HCT116 (cell line): ENCODE measurements around the gene SLC9A2. TPM values are rescaled to one million over a fixed set of nuclear protein-coding genes. Genes with fewer than 3 reads are reported as not detected.
A peak's percentile ranks its signal among the peaks of the same experiment; 100 is the strongest.

ENCODE experiments used
- ATAC-seq: fragments of 200-7000 bp; cut with Tn5 transposase; 2 replicates; pipeline ENCODE4 v1.9.1; 2020; ENCODE audit warnings: mild to moderate bottlenecking, moderate library complexity
- BruUV-seq: library from RNA; stranded (reverse); fragments of 400-500 nt; replicated peaks from 2 replicates; lab custom pipeline; 2021; lab: Mats Ljungman, UMichigan
- CTCF ChIA-PET: fragments of 300-600 bp; sonication (Branson Sonifier 250); formaldehyde crosslinking; loops from one replicate; lab custom pipeline; 2021; ENCODE audit warnings: antibody characterized with exemption; lab: Charles Lee
- POLR2A ChIA-PET: fragments of 300-600, 350-600 bp; sonication (Branson Sonifier 250); formaldehyde crosslinking; loops from one replicate; lab custom pipeline; 2021; ENCODE audit warnings: antibody characterized with exemption; lab: Charles Lee
- RAD21 ChIA-PET, 2 experiments: fragments of 300-600 bp; sonication (Branson Sonifier 250); formaldehyde crosslinking; loops; one replicate each; lab custom pipeline; 2023; ENCODE audit warnings: low total read pairs in 2 of 2; ENCODE audit not compliant: uncharacterized antibody in 2 of 2, unreplicated experiment in 2 of 2, low non-redundant PET in 1 of 2; lab: Charles Lee
- DNase-seq: peaks from one replicate; pipeline ENCODE4 v3.0.0-alpha.2; 2010; ENCODE audit warnings: low read depth, low spot score
- H2AFZ ChIP-seq: fragments of 200-600 bp; shearing (Covaris generic), sonication (generic); 2 replicates; pipeline ENCODE4 v1.6.1; 2017; ENCODE audit warnings: low read depth, mixed run types, mixed read lengths, antibody characterized with exemption, low read length; ENCODE audit not compliant: poor library complexity, severe bottlenecking
- H3K27ac ChIP-seq: 2 replicates; pipeline ENCODE4 v1.5.1; 2012; ENCODE audit warnings: low read depth, low read length
- H3K27me3 ChIP-seq: fragments of 200-600 bp; sonication (generic); 2 replicates; pipeline ENCODE4 v1.6.1; 2016; ENCODE audit warnings: mixed run types, low read length, mixed read lengths; ENCODE audit not compliant: insufficient read depth
- H3K36me3 ChIP-seq, 2 experiments: fragments of 200-500 bp in 1 of 2; fragments of 200-600 bp in 1 of 2; sonication (Bioruptor generic) in 1 of 2; sonication (generic) in 1 of 2; 2 replicates each; pipeline versions ENCODE4 v1.5.1 to v1.6.1; 2014 to 2016; ENCODE audit warnings: low read length in 2 of 2, inconsistent platforms in 1 of 2, mixed read lengths in 1 of 2, mixed run types in 1 of 2; ENCODE audit not compliant: insufficient read depth in 2 of 2, control insufficient read depth in 1 of 2
- H3K4me1 ChIP-seq, 2 experiments: fragments of 200-600 bp in 1 of 2; sonication (generic) in 1 of 2; 2 replicates each; pipeline versions ENCODE4 v1.5.1 to v1.6.1; 2012 to 2017; ENCODE audit warnings: low read length in 2 of 2, inconsistent platforms in 1 of 2, mild to moderate bottlenecking in 1 of 2, mixed read lengths in 1 of 2, mixed run types in 1 of 2, moderate library complexity in 1 of 2; ENCODE audit not compliant: insufficient read depth in 2 of 2, control insufficient read depth in 1 of 2
- H3K4me2 ChIP-seq: fragments of 200-600 bp; sonication (generic); 2 replicates; pipeline ENCODE4 v1.6.1; 2017; ENCODE audit warnings: mixed run types, low read length, mixed read lengths
- H3K4me3 ChIP-seq, 2 experiments: fragments of 200-600 bp in 1 of 2; sonication (generic) in 1 of 2; replicated peaks in 1 of 2; 2 replicates each; pipeline ENCODE4 v1.5.1; 2011 to 2016; ENCODE audit warnings: low read length in 2 of 2, control low read depth in 1 of 2, low read depth in 1 of 2, mild to moderate bottlenecking in 1 of 2, mixed read lengths in 1 of 2, mixed run types in 1 of 2
- H3K79me2 ChIP-seq: fragments of 200-600 bp; sonication (generic); 2 replicates; pipeline ENCODE4 v1.6.1; 2017; ENCODE audit warnings: mild to moderate bottlenecking, mixed run types, low read length, moderate library complexity, mixed read lengths; ENCODE audit not compliant: insufficient read depth
- H3K9ac ChIP-seq: fragments of 200-600 bp; sonication (generic); 2 replicates; pipeline ENCODE4 v1.6.1; 2016; ENCODE audit warnings: low read length, mixed read lengths
- H3K9me2 ChIP-seq: fragments of 200-600 bp; sonication (generic), shearing (Covaris generic); 2 replicates; pipeline ENCODE4 v1.6.1; 2017; ENCODE audit warnings: mixed run types, mild to moderate bottlenecking, moderate library complexity; ENCODE audit not compliant: insufficient read depth
- H3K9me3 ChIP-seq, 2 experiments: fragments of 200-500 bp in 1 of 2; fragments of 200-600 bp in 1 of 2; sonication (Bioruptor generic) in 1 of 2; sonication (generic) in 1 of 2; 2 replicates each; pipeline ENCODE4 v1.6.1; 2014 to 2017; ENCODE audit warnings: low read length in 2 of 2, mixed read lengths in 2 of 2, inconsistent platforms in 1 of 2, low read depth in 1 of 2, mild to moderate bottlenecking in 1 of 2, mixed run types in 1 of 2, moderate library complexity in 1 of 2; ENCODE audit not compliant: control insufficient read depth in 1 of 2, insufficient read depth in 1 of 2
- H4K20me1 ChIP-seq: fragments of 200-600 bp; sonication (generic), shearing (Covaris generic); 2 replicates; pipeline ENCODE4 v1.6.1; 2017; ENCODE audit warnings: mixed run types, mild to moderate bottlenecking, moderate library complexity; ENCODE audit not compliant: insufficient read depth
- CBX3 ChIP-seq: IDR thresholded peaks from 2 replicates; pipeline ENCODE4 v1.6.1; 2012; ENCODE audit warnings: low read depth
- EZH2 ChIP-seq: fragments of 200-600 bp; sonication (generic); IDR thresholded peaks from 2 replicates; pipeline ENCODE4 v1.6.1; 2017; ENCODE audit warnings: antibody characterized with exemption, mixed run types
- JUND ChIP-seq: IDR thresholded peaks from 2 replicates; pipeline ENCODE4 v1.6.1; 2012
- POLR2A ChIP-seq: IDR thresholded peaks from 2 replicates; pipeline ENCODE4 v1.7.0; 2011; ENCODE audit warnings: borderline replicate concordance; ENCODE audit not compliant: insufficient read depth, insufficient read length; ENCODE audit errors: extremely low read depth
- RAD21 ChIP-seq: IDR thresholded peaks from 2 replicates; pipeline ENCODE4 v1.6.1; 2012; ENCODE audit warnings: low read depth, mild to moderate bottlenecking
- SIN3A ChIP-seq: IDR thresholded peaks from 2 replicates; pipeline ENCODE4 v1.6.1; 2012; ENCODE audit warnings: low read depth
- SP1 ChIP-seq: IDR thresholded peaks from 2 replicates; pipeline ENCODE4 v1.6.1; 2012; ENCODE audit warnings: low read depth
- SRF ChIP-seq: IDR thresholded peaks from 2 replicates; pipeline ENCODE4 v1.6.1; 2012; ENCODE audit warnings: low read depth
- YY1 ChIP-seq: IDR thresholded peaks from 2 replicates; pipeline ENCODE4 v1.6.1; 2011; ENCODE audit warnings: low read length, low read depth, moderate library complexity, mild to moderate bottlenecking; ENCODE audit not compliant: insufficient replicate concordance; ENCODE audit errors: extremely low read depth
- ZFX ChIP-seq: fragments of 450-650 bp; IDR thresholded peaks from 2 replicates; pipeline ENCODE4 v1.6.1; 2017
- ZNF274 ChIP-seq: fragments of 200-500 bp; sonication (Bioruptor generic); IDR thresholded peaks from 2 replicates; pipeline ENCODE4 v1.6.1; 2014; ENCODE audit warnings: mild to moderate bottlenecking, low read depth, low read length, inconsistent platforms
- intact Hi-C: fragments of 100-400 bp; cut with micrococcal nuclease; formaldehyde crosslinking; loops from 2 replicates; pipeline ENCODE4 v1.10.0; 2022
- total RNA-seq: library from RNA; stranded (reverse); gene quantifications from one replicate; pipeline ENCODE4 v1.2.1, GENCODE V29; 2021; ENCODE audit not compliant: unreplicated experiment
- TF ChIP-seq, protein P1 (sequence below): IDR thresholded peaks from 2 replicates; pipeline ENCODE4 v1.6.1; 2012; ENCODE audit warnings: low read depth
- TF ChIP-seq, protein P2 (sequence below): IDR thresholded peaks from 2 replicates; pipeline ENCODE4 v1.6.1; 2011; ENCODE audit warnings: mild to moderate bottlenecking, low read length, moderate library complexity; ENCODE audit not compliant: insufficient replicate concordance; ENCODE audit errors: extremely low read depth
- TF ChIP-seq, protein P3 (sequence below), 3 experiments: fragments of 200-600 bp in 1 of 3; sonication (generic) in 1 of 3; IDR thresholded peaks in 2 of 3; conservative IDR thresholded peaks in 1 of 3; 2 replicates each; pipeline ENCODE4 v1.5.1; 2012 to 2017; ENCODE audit warnings: low read depth in 2 of 3, low read length in 2 of 3, antibody characterized with exemption in 1 of 3, borderline replicate concordance in 1 of 3, control low read depth in 1 of 3, mild to moderate bottlenecking in 1 of 3, mixed read lengths in 1 of 3, mixed run types in 1 of 3, moderate library complexity in 1 of 3; ENCODE audit not compliant: insufficient read depth in 1 of 3

The SLC9A2 gene
- total RNA-seq, 1 experiment from 2014 or later, result 1.4 TPM

DNA sequence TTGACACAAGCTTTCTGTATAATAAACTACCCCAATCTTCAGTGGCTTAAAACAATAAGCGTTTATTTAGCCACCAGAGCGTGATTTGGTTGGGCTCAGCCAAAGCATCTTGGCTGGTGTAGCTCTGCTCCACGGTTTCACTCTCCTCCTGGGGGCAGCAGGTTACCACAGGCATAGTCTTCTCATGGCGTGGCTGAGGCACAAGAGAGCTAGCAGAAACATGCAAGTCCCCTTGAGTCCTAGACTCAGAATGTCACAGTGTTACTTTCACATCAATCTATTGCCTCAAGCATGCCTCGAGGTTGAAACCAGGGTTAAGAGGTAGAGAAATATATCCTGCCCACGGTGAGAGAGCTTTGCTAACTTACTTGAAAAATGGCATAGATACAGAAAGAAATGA, 19.9 kb upstream of the SLC9A2 start:
- no peak overlapping the region for H2AFZ ChIP-seq
- TF ChIP-seq EZH2, result no peak
- peak; percentile 21; the same call in 1 of the 2 replicates for TF ChIP-seq RAD21
- H3K79me2 ChIP-seq, result no peaks in the 10 kb centered on the region
- H3K27me3 ChIP-seq, result no peaks in the 10 kb centered on the region
- no peaks in the 10 kb centered on the region for H4K20me1 ChIP-seq
- ATAC-seq (no peak), DNase-seq (no peak)
- intact Hi-C loops, result no loop called here
- ChIA-PET RAD21 (no interaction called here), POLR2A (no interaction called here), CTCF (interaction anchor here (1.1 to 1.3 kb wide), 3 partner anchors 13 to 104 kb away, joined by 3 to 5 read pairs (median 3); no protein-coding TSS in a partner anchor)
- no peak overlapping the region for H3K4me3 ChIP-seq
- no peak overlapping the region for H3K27ac ChIP-seq
- no peaks in the 10 kb centered on the region for H3K9me3 ChIP-seq
- H3K9me2 ChIP-seq, result no peaks in the 10 kb centered on the region
- no TSS peak for BruUV-seq
- H3K36me3 ChIP-seq, result no peaks in the 10 kb centered on the region
- no peak overlapping the region for H3K9ac ChIP-seq
- no peak overlapping the region for H3K4me2 ChIP-seq
- H3K4me1 ChIP-seq, result no peaks in the 10 kb centered on the region

DNA sequence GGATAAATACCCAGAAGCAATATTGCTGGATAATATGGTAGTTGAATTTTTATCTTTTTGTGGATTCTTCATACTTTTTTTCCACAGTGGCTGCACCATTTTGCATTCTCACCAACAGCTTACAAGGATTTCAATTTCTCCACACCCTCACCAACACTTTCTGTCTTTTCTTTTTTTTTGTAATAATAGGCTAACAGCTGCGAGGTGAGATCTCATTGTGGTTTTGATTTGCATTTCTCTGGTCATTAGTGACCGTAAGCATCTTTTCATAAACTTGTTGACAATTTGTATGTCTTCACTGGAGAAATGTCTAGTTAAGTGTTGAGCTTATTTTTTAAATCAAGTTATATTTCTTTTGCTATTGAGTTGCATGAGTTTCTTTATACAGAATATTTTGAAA, 17.6 kb upstream of the SLC9A2 start:
- H2AFZ ChIP-seq, result no peak overlapping the region
- H3K4me3 ChIP-seq, result no peak overlapping the region
- no TSS peak for BruUV-seq
- no peak overlapping the region for H3K4me2 ChIP-seq
- H4K20me1 ChIP-seq, result no peaks in the 10 kb centered on the region
- H3K4me1 ChIP-seq, result no peaks in the 10 kb centered on the region
- H3K27me3 ChIP-seq, result no peaks in the 10 kb centered on the region
- H3K9ac ChIP-seq, result no peak overlapping the region
- ATAC-seq (no peak), DNase-seq (no peak)
- intact Hi-C loops, result no loop called here
- no peaks in the 10 kb centered on the region for H3K36me3 ChIP-seq
- ChIA-PET POLR2A (no interaction called here), RAD21 (no interaction called here), CTCF (interaction anchor here (1.2 kb wide), 1 partner anchor 14 kb away, joined by 3 read pairs; no protein-coding TSS in a partner anchor)
- H3K9me2 ChIP-seq, result no peaks in the 10 kb centered on the region
- no peaks in the 10 kb centered on the region for H3K9me3 ChIP-seq
- no peak overlapping the region for H3K27ac ChIP-seq
- H3K79me2 ChIP-seq, result no peaks in the 10 kb centered on the region
- TF ChIP-seq JUND (no peak), SP1 (no peak), SRF (no peak), ZFX (no peak), ZNF274 (no peak), RAD21 (no peak), YY1 (no peak), EZH2 (no peak), POLR2A (no peak), CBX3 (no peak), SIN3A (no peak)
- TF ChIP-seq, protein P1, sequence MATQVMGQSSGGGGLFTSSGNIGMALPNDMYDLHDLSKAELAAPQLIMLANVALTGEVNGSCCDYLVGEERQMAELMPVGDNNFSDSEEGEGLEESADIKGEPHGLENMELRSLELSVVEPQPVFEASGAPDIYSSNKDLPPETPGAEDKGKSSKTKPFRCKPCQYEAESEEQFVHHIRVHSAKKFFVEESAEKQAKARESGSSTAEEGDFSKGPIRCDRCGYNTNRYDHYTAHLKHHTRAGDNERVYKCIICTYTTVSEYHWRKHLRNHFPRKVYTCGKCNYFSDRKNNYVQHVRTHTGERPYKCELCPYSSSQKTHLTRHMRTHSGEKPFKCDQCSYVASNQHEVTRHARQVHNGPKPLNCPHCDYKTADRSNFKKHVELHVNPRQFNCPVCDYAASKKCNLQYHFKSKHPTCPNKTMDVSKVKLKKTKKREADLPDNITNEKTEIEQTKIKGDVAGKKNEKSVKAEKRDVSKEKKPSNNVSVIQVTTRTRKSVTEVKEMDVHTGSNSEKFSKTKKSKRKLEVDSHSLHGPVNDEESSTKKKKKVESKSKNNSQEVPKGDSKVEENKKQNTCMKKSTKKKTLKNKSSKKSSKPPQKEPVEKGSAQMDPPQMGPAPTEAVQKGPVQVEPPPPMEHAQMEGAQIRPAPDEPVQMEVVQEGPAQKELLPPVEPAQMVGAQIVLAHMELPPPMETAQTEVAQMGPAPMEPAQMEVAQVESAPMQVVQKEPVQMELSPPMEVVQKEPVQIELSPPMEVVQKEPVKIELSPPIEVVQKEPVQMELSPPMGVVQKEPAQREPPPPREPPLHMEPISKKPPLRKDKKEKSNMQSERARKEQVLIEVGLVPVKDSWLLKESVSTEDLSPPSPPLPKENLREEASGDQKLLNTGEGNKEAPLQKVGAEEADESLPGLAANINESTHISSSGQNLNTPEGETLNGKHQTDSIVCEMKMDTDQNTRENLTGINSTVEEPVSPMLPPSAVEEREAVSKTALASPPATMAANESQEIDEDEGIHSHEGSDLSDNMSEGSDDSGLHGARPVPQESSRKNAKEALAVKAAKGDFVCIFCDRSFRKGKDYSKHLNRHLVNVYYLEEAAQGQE, result no peak
- TF ChIP-seq, protein P2, sequence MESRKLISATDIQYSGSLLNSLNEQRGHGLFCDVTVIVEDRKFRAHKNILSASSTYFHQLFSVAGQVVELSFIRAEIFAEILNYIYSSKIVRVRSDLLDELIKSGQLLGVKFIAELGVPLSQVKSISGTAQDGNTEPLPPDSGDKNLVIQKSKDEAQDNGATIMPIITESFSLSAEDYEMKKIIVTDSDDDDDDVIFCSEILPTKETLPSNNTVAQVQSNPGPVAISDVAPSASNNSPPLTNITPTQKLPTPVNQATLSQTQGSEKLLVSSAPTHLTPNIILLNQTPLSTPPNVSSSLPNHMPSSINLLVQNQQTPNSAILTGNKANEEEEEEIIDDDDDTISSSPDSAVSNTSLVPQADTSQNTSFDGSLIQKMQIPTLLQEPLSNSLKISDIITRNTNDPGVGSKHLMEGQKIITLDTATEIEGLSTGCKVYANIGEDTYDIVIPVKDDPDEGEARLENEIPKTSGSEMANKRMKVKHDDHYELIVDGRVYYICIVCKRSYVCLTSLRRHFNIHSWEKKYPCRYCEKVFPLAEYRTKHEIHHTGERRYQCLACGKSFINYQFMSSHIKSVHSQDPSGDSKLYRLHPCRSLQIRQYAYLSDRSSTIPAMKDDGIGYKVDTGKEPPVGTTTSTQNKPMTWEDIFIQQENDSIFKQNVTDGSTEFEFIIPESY, result no peak
- TF ChIP-seq, protein P3, sequence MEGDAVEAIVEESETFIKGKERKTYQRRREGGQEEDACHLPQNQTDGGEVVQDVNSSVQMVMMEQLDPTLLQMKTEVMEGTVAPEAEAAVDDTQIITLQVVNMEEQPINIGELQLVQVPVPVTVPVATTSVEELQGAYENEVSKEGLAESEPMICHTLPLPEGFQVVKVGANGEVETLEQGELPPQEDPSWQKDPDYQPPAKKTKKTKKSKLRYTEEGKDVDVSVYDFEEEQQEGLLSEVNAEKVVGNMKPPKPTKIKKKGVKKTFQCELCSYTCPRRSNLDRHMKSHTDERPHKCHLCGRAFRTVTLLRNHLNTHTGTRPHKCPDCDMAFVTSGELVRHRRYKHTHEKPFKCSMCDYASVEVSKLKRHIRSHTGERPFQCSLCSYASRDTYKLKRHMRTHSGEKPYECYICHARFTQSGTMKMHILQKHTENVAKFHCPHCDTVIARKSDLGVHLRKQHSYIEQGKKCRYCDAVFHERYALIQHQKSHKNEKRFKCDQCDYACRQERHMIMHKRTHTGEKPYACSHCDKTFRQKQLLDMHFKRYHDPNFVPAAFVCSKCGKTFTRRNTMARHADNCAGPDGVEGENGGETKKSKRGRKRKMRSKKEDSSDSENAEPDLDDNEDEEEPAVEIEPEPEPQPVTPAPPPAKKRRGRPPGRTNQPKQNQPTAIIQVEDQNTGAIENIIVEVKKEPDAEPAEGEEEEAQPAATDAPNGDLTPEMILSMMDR (IDR thresholded peaks at IDR 0.05 in 2 of 3, conservative IDR thresholded peaks at IDR 0.05 in 1 of 3; ENCODE audit: borderline replicate concordance in 1 of 3, insufficient read depth in 1 of 3, low read depth in 2 of 3, low read length in 2 of 3), result no peak
